HG02973 (cell line): ENCODE results near the gene ATP5IF1.

Source experiments
- ATAC-seq: cut with Tn5 transposase; IDR thresholded peaks from one replicate; pipeline ENCODE4 v1.9.1; 2021; ENCODE audit warnings: moderate library complexity; ENCODE audit not compliant: unreplicated experiment

The ATP5IF1 gene

DNA sequence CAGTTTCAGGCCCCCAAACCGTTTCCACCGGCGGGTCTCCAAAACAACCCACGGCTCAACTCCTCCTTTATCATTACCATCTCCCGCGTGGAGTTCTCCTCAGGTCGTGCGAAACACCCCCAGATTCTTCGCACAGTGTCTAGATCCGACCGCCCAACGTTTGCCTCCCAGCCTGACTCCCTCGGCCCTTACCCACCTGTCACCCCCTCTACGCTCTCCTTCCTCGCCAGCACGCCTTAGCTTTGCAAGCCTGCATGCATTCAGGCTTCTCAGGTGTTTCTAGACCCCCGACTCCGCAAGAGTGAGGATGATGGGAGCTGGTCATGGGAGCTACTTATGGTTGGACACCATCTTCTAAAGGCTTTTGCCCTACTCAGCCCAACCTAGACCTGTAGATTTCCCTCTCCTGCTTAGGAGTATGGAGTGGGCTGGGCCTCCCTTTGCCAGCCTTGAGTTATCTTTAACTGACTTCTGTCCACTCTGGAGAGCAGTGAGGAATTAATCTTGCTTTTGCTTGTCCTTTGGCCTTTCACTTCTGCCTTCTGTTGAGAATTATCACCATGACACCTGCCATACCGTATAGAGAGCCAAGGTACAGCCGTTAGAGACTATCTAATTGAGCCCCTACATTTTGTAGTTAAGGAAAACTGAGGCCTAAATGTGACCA lies 865 bp downstream of the ATP5IF1 start:
- no peak for ATAC-seq

DNA sequence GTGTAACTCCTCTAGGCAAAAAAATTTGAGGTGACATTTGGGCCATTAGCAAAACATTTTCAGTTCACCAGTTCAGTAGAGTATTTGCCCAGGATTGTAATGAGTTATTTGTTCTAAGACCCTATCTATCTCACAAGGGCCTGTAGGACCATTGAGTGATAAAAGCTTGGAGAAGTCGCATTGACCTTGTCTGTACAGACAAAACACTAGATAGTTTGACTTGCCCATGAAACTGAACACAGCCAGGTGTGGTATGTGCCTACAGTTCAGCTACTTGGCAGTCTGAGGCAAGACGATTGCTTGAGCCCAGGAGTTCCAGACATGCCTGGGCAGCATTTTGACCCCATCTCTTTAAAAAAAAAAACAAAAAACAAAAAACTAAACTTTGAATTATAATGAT lies 3.1 kb downstream of the ATP5IF1 start:
- ATAC-seq = no peak

DNA sequence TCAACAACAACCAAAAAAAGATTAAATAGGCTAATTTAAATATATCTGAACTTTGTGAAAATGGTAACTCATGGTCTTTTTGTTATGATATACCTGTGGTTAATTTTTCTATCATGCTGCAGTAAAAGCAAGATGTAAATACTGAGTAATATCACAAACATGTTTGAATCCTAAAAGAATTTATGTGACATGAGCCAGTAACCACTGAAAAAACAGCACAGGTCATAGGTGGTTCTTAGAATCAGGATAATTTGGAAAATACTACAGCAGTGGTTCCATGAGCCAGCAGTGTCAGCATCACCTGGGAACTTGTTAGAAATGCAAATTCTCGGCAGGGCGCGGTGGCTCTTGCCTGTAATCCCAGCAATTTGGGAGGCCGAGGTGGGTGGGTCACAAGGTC lies 4.1 kb downstream of the ATP5IF1 start:
- no peak for ATAC-seq

DNA sequence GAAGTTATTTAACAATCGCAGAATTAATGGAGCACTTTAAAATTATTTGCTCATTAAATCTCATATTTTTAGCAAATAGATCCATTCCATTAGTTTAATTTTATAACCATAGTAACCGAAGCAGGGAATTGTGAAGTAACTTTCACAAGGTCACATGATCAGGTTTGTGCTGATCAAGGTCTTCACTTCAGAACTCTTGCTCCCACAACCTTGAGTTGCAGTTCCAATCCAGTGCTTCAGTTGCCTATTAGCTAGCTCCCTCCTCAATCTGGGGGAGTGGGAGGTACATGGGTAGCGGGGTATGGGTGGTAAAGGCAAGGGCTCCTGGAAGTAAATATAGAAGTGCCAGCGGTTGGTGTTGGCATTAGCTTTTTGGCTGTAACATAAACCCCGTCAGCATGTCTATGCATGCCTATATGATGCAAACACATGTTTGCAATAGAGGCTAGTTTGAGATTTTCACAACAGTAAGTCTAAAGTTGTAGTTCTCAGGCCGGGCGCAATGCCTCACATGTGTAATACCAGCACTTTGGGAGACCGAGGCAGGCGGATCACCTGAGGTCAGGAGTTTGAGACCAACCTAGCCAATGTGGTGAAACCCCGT lies 5.8 kb downstream of the ATP5IF1 start:
- ATAC-seq = no peak

DNA sequence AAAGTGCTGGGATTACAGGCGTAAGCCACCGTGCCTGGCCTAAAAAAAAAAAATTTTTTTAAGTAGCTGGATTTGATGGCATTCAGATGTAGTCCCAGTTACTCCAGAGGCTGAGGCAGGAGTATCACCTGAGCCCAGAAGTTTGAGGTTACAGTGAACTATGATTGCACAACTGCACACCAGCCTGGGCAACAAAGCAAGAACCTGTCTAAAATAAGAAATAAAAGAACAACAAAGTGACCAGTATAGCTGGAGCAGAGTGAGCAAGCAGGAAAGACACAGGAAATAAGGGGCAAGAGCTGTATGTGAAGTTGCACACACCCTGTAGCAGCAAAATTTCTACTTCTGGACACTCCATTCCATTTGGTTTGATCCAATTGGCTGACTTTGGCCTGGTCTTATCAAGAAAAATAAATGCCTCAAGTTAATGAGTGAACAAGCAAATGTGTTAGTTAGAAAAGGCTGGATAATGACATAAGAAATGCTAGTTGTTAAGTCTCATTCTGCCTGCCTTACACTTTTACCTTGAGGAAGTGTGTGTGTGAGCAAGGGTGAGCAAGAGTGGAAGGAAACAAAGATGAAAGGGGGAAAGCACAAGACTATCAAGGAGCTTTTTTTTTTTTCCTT lies 7.9 kb downstream of the ATP5IF1 start:
- no peak for ATAC-seq

DNA sequence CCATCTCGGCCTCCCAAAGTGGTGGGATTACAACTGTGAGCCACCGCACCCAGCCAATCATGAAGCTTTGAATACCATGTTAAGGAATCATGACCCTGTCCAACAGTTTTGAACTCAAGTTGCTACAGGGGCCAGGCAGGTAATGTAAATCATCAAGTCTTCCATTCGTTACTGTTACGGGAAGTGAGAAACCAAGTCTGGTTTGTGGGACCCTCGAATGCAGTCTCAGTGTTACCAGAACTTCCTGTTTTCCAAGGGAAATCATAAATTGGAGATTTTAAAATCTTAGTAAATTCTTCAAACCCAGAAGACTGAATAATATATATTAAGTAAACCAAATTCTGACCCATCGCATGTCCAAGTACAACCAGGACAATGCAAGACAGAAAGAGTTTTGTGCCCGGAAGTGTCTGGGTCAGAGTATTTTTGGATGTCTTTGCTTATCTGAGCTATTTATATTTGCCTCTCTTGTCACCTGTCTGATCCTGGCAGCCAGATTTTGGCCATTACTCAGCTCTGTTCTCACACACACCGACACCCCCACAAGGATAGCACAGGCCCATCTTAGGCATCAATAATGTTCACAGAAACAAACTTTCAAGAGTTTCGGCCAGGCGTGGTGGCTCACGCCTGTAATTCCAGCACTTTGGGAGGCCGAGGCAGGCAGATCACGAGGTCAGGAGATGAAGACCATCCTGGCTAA lies 8.8 kb downstream of the ATP5IF1 start:
- ATAC-seq = no peak

DNA sequence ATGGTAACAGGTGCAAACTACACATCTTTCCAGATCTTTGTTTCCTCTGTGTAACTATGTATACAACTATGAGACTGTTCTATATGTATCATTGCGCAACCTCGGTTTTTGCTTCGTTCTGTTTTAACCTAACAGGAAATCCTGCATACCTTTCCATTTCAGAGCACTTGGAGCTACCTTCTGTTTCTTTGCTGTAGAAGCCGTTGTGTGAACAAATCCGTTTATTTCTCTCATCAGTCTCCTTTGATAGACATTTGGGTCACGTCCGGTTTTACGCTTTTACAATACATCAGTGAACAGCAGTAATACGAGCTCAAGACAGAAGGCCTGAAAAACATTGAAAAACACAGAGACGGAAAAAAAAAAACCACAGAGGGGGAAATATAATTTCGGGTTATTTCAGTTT lies 10.5 kb downstream of the ATP5IF1 start:
- no peak for ATAC-seq

DNA sequence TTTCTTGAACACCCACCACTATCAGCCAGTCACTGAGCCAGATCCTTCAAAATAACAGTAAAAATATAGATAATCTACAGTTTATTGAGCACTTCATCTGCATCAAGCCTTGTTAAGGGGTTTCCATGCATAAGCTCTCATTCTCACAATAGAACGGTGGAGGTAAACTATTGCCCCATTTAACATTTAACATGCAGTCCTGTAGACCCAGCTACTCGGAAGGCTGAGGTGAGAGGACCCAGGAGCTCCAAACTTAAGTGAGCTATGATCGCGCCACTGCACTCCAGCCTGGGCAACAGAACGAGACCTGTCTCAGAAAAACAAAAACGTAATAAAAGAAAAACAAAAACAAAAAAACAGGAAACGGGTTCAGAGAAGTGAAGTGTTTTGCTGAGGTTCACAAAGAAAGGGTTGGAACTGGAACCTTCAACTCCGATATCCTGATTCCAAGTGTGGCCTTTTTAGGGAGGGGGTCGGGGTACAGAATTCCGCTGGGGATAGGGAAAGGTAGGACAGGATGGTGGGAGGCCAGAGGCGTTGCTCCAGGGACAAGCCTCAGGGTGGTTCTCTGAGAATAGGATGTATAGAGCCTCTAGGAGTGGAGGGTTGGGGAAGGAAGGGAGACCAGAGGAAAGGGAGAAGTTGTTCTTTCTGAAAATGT lies 11.8 kb downstream of the ATP5IF1 start:
- ATAC-seq = no peak

DNA sequence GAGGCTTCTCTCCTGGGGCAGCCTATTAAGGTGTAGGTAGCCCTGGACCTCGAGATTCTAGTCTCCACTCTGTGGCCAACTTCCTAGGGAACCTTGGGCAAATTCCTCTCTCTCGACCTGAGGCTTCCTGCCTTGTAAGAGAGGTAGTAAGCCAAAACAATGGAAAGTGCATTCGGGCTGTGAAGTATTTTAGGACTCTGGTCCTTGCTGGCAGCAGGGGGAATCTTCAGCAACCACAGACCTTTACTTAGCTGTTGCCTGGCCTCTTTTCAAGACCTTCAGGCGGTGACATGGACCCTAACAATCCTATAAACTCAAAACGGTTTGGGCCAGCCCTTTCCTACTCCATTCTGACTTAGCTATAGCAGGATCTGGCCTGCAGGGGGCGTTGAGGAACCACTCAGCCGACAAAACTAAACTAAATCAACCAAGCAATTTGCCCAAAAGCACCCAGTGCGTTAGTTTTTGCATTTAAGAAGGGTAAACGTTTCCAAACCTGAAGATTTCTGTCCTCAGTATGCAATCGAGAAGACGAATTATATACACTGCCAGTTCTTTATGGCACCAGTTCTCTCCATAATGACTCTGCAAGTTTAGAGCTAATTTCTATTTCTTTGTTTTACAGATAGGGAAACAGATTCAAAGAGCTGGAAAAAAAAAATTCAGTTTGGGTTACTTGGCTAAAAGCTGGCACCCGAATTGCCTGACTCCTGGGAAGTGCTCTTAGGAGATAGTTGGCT lies 12.5 kb downstream of the ATP5IF1 start:
- ATAC-seq = no peak

DNA sequence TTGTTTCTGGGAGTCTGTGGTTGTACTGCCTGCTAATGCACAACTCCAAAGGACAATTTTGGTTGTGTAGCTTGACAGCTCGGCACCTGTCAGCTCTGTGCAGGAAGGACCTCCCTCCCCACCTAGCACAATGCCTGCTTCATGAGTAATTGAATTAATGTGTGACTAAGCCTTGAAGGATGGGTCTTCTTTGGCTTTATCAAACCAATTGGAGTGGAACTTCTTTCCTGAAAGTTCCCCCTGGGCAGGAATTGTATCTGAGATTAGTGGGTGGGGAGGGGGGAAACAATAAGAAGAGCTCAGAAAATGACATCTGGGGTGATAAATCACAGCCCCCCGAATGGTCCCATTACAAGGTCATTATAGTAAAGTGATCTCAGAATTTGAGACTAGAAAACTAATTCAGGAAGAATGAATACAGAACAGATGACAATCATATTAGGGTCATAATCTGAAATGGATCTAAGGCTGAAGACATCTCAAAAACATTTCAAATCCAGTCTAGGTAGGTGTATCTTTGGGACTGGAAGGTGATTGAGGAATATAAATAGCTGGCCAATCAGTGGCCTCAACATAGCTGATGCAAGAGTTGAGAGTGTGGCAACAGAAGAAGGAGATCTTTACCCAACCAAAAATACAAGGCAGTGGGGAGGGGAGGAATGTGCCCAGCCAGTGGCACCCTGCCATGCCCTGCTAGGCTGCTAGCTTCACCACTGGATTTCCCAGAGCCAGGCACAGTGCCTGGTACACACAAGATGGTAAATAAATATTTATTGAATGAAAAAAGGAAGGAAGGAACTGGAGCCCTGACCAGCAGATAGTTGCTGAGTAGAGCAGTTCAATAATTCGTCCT lies 13.3 kb downstream of the ATP5IF1 start:
- no peak for ATAC-seq

DNA sequence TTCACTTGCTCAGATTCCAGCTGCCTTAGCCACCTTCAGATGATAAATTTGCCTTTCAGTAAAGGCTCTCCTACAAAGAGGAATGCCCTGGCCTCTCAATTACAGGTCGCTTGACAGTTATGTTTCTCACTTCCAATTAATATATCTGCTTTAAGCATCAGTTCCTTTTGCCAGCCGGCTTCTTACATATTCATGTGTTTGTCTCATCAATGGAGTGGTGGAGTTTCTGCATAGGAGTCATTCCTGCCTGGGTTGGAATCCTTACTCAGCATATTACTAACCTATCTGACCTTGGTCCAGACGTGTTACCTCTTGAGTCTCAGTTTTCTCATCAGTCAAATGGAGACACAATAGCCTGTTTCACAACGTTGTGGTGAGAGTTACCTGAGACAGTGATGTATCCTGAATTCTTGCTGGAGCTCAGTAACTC lies 14.0 kb downstream of the ATP5IF1 start:
- no peak for ATAC-seq

DNA sequence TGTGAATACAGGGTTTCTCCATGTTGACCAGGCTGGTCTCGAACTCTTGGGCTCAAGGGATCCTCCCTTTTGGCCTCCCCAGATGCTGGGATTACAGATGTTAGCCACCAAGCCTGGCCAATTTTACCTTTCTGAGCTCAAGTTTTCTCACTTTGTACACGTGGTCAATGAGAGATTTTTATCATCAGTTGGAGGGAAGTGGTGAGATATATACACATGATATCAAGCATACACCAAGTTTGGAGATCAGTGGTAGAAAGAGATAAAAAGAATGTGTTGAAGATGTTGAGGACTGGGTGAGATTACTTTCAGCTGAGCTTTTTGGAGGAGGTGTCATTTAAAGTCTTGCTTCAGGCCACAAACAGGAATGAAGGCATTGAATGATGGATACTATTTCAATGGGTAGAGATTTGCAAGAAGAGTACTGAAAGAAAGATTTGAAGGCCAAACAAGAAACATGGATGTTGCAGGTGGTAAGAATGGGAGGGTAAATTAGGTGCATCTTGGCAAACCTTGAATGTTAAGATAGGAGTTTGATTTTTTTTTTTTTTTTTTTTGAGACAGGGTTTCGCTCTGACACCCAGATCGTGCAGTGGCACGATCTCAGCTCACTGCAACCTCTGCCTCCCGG lies 20.4 kb downstream of the ATP5IF1 start:
- no peak for ATAC-seq

DNA sequence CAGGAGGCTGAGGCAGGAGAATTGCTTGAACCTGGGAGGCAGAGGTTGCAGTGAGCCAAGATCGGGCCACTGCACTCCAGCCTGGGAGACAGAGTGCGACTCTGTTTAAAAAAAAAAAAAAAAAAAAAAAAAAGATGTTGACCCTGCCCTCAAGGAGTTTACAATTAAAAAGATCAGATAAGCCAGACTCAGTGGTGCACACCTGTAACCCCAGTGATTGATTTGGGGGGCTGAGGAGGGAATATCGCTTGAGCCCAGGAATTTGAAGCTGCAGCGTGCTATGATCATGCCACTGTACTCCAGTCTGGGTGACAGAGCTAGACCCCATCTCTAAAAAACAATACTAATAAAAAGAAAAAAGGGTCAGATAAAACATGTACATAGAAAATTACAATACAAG lies 21.8 kb downstream of the ATP5IF1 start:
- no peak for ATAC-seq

DNA sequence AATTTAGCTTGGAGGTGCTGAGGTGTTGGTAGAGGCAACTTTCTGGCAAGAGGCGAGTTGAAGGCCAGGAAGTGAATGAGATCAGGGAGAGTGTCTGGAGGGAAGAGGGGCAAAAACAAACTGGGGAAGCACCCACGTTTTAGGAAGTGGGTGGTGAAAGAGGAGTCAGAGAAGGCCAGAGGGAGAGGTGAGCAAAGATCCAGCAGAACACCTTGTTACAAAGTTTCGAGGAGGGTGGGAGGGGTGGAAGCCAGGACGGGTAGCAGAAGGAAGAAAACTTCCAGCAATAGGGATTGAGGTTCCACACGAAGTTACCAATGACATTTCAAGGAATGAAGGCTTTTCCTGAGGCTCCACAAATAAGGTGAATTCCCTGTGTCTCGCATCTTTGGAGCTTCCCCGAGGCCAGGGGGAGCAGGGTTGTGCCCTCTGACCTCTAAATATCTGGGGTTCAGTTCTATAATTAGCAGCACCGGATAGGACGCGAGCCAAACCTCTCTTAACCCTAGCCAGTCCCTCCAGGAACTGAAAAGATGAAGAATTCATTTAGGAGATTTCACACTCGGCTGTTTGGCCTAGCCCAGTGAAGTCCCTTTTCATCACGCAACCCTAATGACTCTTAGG lies 22.8 kb downstream of the ATP5IF1 start:
- ATAC-seq = no peak

DNA sequence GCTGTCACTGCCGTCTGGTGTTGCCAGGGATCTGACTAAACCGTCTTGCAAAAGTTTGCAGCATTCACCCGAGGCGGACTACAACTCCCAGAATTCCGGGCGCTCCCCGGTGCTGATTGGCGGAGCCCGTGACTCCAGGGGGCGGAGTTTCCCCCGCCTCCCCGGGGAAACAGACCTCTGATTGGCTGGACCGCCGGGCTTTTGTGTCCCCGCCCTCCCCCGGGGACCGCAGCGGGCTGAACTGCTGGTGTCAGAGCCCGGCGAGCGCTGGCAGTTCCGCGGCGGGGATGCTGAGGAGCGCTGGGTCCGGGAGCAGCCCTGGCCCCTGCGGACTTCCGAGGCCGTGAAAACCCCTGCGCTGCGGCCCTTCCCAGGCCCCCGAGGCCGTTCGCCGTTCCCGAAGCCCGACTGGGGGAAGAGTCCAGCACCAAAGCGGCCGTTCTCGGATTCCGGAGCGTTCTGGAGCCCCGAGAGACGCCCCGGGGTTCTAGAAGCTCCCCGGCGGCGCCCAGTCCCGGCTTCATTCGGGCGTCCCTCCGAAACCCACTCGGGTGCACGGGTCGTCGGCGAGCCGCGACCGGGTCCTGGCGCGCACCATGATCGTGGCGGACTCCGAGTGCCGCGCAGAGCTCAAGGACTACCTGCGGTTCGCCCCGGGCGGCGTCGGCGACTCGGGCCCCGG lies 23.5 kb downstream of the ATP5IF1 start, which contains the start of gene SESN2:
Gene SESN2 (plus strand): TSS at position 267 of the 682 bp plus-strand sequence. CDS start 330 bp downstream, at position 597.
- ATAC-seq = peak; percentile 88

DNA sequence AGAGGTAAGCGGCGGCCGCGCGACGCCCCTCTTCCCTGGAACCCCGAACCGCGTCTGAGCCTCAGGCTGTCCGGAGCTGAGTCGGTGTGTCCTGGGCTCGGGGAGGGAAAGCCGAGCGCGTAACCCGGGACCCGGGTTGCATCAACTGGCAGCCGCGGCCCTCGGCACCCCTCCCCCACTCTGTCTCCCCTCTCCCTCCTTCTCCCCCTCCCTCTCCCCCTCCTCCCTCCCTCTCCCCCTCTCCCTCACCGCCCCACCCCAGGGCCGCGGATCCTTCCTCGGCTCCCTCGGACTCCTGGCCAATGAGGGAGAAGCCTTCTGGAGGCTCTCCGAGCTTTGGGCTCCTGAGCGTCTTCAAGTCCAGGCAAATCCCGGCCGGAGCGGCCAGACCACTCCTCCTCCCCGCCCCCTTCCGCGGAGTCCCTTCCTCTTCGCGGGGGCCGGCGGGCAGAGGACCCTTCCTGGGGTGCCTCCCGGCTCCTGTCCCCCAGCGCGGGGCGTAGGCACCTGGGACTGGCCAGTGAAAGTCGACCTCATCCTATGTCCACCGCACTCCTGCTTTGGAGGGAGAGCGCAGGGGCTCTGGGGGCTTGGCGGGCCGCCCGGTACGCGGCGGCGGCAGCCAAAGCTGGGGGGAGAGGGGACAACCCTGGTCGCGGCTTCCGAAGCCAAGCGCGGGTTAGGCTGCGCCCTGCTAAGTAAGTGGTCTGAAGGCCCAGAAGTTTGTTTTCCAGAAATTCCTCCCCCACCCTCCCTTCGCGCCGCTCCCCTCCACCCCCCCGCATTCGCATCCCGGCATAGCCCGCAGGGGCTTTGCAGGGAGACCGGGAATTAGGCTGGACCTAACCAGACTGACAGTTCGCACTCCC lies 24.2 kb downstream of the ATP5IF1 start:
- no peak for ATAC-seq

DNA sequence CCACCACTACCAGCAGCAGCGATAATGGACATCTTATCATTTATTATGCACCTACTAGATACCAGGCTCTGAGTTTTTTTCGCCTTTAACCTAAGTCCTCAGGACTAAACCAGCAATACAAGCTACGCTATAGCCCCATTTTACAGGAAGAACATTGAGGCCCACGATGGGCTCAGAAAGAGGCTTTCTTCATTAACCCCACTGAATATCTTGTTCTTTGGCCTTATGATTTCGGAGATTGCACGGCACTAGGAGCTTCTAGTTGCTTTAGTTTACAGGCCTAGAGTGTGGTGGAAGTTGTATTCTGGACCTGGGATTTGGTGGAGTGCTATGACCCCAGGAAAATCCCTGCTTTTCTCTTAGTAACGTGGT lies 24.9 kb downstream of the ATP5IF1 start:
- no peak for ATAC-seq
